Measurements from ENCODE around the gene WASF2.
"Not testable (repeated sequence)": the region's sequence is repeated elsewhere in the genome, so short reads cannot be mapped to it uniquely, and the experiment has no call there.

GRCh38 chr1:27468378-27468777, 21.6 kb downstream of the WASF2 start:
- TF ChIP-seq CTCF, POLR2A, POLR2AphosphoS5 (IDR thresholded peaks at IDR 0.05): not testable (repeated sequence)
